MCF 10A (cell line): ENCODE data around the gene MRPS27. TPM values are rescaled to one million over a fixed set of nuclear protein-coding genes. Genes with fewer than 3 reads are reported as not detected.

ENCODE experiments used
- BruUV-seq: library from RNA; stranded (reverse); fragments of 400-500 nt; replicated peaks from 2 replicates; lab custom pipeline; 2021; lab: Mats Ljungman, UMichigan
- CTCF ChIA-PET: fragments of 300-600 bp; sonication (Branson Sonifier 250); formaldehyde crosslinking; extraction: SDS; loops from one replicate; lab custom pipeline; 2021; ENCODE audit warnings: antibody characterized with exemption, inconsistent platforms; lab: Yijun Ruan, JAX
- POLR2A ChIA-PET: fragments of 300-600, 350-650 bp; sonication (Branson Sonifier 250); formaldehyde crosslinking; extraction: SDS; loops from one replicate; lab custom pipeline; 2020; ENCODE audit warnings: antibody characterized with exemption, inconsistent platforms; lab: Yijun Ruan, JAX
- DNase-seq: peaks from one replicate; pipeline ENCODE4 v3.0.0-alpha.2; 2018; ENCODE audit not compliant: unreplicated experiment
- H3K27ac Mint-ChIP-seq: one replicate; pipeline ENCODE4 v1.8.0; 2022; ENCODE audit warnings: mild to moderate bottlenecking, low read depth, mixed read lengths; ENCODE audit not compliant: unreplicated experiment
- H3K27me3 Mint-ChIP-seq: one replicate; pipeline ENCODE4 v1.8.0; 2022; ENCODE audit warnings: mixed read lengths; ENCODE audit not compliant: insufficient read depth, unreplicated experiment
- H3K36me3 Mint-ChIP-seq: one replicate; pipeline ENCODE4 v1.8.0; 2022; ENCODE audit warnings: mild to moderate bottlenecking, moderate library complexity, mixed read lengths; ENCODE audit not compliant: insufficient read depth, unreplicated experiment
- H3K4me1 Mint-ChIP-seq: one replicate; pipeline ENCODE4 v1.8.0; 2022; ENCODE audit warnings: mixed read lengths; ENCODE audit not compliant: insufficient read depth, unreplicated experiment
- H3K4me3 Mint-ChIP-seq: one replicate; pipeline ENCODE4 v1.8.0; 2022; ENCODE audit warnings: mild to moderate bottlenecking, moderate library complexity, mixed read lengths; ENCODE audit not compliant: unreplicated experiment
- H3K9me3 Mint-ChIP-seq: one replicate; pipeline ENCODE4 v1.8.0; 2022; ENCODE audit warnings: mixed read lengths; ENCODE audit not compliant: unreplicated experiment
- intact Hi-C: fragments of 100-400 bp; cut with micrococcal nuclease; formaldehyde crosslinking; loops from 2 replicates; pipeline ENCODE4 v1.14.1; 2022
- total RNA-seq: library from RNA; stranded (reverse); gene quantifications from 2 replicates; pipeline ENCODE4 v1.2.3, GENCODE V29; 2022
- TF ChIP-seq, protein P1 (sequence below): fragments of 200-600 bp; IDR thresholded peaks from one replicate; pipeline ENCODE4 v1.8.0; 2022; ENCODE audit warnings: antibody characterized with exemption, mild to moderate bottlenecking; ENCODE audit not compliant: unreplicated experiment

Gene MRPS27
- total RNA-seq, 1 experiment from 2014 or later: 68.5 TPM

DNA sequence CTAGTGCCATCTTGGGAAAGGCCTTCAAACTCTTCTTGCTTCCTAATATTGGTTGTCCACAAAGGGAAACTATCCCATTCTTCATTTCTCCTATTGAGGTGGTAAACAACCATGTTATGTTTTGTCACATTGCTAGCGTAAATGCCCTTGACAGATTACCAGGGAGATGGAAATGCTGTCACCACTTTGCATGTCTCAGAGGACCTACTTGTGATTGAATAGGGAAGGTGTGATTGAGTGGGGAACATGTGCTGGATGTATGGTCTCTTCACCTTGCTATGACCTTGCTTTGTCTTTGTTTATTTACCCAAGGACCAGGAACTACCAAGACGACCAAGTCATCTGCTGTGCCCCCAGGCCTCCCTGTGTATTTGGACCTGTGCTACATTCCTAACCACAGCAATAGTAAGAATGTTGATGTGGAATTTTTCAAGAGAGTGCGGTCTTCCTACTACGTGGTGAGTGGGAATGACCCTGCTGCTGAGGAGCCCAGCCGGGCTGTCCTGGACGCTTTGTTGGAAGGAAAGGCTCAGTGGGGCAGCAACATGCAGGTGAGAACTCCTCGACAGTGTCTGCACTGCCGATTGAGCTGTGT lies 116.7 kb downstream of the MRPS27 start:
- intact Hi-C loops: no loop called here
- no peak overlapping the region for H3K4me3 Mint-ChIP-seq
- POLR2A ChIA-PET: no interaction called here
- CTCF ChIA-PET: interaction anchor here (0.7 kb wide), 1 partner anchor 73 kb away, joined by 3 read pairs; no protein-coding TSS in a partner anchor
- peaks cover 6% of the 10 kb centered on the region for H3K4me1 Mint-ChIP-seq
- TF ChIP-seq, protein P1, sequence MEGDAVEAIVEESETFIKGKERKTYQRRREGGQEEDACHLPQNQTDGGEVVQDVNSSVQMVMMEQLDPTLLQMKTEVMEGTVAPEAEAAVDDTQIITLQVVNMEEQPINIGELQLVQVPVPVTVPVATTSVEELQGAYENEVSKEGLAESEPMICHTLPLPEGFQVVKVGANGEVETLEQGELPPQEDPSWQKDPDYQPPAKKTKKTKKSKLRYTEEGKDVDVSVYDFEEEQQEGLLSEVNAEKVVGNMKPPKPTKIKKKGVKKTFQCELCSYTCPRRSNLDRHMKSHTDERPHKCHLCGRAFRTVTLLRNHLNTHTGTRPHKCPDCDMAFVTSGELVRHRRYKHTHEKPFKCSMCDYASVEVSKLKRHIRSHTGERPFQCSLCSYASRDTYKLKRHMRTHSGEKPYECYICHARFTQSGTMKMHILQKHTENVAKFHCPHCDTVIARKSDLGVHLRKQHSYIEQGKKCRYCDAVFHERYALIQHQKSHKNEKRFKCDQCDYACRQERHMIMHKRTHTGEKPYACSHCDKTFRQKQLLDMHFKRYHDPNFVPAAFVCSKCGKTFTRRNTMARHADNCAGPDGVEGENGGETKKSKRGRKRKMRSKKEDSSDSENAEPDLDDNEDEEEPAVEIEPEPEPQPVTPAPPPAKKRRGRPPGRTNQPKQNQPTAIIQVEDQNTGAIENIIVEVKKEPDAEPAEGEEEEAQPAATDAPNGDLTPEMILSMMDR: no peak
- DNase-seq: no peak
- no peak overlapping the region for H3K27ac Mint-ChIP-seq
- peaks cover 12% of the 10 kb centered on the region for H3K36me3 Mint-ChIP-seq
- H3K9me3 Mint-ChIP-seq: no peaks in the 10 kb centered on the region
- BruUV-seq: no TSS peak
- no peaks in the 10 kb centered on the region for H3K27me3 Mint-ChIP-seq

DNA sequence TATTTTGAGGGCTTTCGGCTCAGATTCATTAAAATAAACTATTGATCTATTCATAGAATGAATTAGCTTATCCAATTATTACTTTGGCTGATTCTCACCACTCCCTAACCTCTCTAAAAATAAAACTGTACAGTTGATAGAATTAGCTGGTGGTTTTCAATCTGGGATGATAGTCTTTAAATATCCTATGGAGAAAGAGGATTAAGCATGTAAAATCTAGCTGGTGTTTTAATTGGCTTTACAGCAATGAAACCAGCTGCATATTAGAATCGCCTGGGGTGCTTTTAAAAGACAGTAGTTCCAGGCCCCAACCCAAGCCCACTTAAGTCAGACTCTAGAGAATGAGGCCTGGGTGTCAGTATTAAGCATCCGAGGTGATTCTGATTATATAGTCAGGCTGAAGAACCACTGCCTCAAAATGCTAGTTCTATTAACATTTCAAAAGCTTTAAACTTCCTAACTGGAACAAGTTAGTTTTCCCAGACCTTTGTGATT lies 117.7 kb downstream of the MRPS27 start:
- ChIA-PET POLR2A (no interaction called here), CTCF (no interaction called here)
- peaks cover 6% of the 10 kb centered on the region for H3K4me1 Mint-ChIP-seq
- no peak for DNase-seq
- no peak overlapping the region for H3K4me3 Mint-ChIP-seq
- peaks cover 12% of the 10 kb centered on the region for H3K36me3 Mint-ChIP-seq
- no TSS peak for BruUV-seq
- no peak overlapping the region for H3K27ac Mint-ChIP-seq
- no peaks in the 10 kb centered on the region for H3K27me3 Mint-ChIP-seq
- no peaks in the 10 kb centered on the region for H3K9me3 Mint-ChIP-seq
- TF ChIP-seq, protein P1: no peak
- intact Hi-C loops: no loop called here

DNA sequence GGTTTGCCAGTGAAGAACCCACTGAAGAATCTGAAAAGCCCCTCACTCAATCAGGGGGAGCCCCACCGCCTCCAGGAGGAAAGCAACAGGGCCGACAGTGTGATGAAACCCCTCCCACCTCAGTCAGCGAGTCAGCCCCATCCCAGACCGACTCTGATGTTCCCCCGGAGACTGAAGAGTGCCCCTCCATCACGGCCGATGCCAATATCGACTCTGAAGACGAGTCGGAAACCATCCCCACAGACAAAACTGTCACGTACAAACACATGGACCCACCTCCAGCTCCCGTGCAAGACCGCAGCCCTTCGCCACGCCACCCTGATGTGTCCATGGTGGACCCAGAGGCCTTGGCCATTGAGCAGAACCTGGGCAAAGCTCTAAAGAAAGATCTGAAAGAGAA lies 120.4 kb downstream of the MRPS27 start:
- CTCF ChIA-PET: no interaction called here
- H3K4me1 Mint-ChIP-seq: no peaks in the 10 kb centered on the region

DNA sequence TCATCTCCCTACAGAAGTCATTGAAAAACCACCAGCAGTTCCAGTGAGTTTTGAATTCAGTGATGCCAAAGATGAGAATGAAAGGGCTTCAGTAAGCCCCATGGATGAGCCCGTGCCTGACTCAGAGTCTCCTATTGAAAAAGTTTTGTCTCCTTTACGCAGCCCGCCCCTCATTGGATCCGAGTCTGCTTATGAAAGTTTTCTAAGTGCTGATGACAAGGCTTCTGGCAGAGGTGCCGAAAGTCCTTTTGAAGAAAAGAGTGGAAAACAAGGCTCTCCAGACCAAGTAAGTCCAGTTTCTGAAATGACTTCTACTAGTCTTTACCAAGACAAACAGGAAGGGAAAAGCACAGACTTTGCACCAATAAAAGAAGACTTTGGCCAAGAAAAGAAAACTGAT lies 122.6 kb downstream of the MRPS27 start:
- TF ChIP-seq, protein P1: no peak
- BruUV-seq: no TSS peak
- POLR2A ChIA-PET: no interaction called here
- CTCF ChIA-PET: no interaction called here
- Mint-ChIP-seq H3K4me1 (no peaks in the 10 kb centered on the region), H3K9me3 (peaks cover 19% of the 10 kb centered on the region), H3K4me3 (no peak overlapping the region), H3K36me3 (no peaks in the 10 kb centered on the region), H3K27me3 (peaks cover 21% of the 10 kb centered on the region), H3K27ac (no peak overlapping the region)
- DNase-seq: no peak
- intact Hi-C loops: no loop called here

More for the DNA sequence above, 120.4 kb downstream of the MRPS27 start:
- H3K27ac Mint-ChIP-seq: no peak overlapping the region
- peaks cover 20% of the 10 kb centered on the region for H3K27me3 Mint-ChIP-seq
- H3K9me3 Mint-ChIP-seq: peaks cover 19% of the 10 kb centered on the region
- no peak overlapping the region for H3K4me3 Mint-ChIP-seq
- no peak for DNase-seq
- no TSS peak for BruUV-seq
- H3K36me3 Mint-ChIP-seq: no peaks in the 10 kb centered on the region
- TF ChIP-seq, protein P1: no peak
- POLR2A ChIA-PET: no interaction called here
- intact Hi-C loops: no loop called here
